CD1c-positive myeloid dendritic cell (primary cell): ENCODE data around the gene CCNB2.
A peak's percentile ranks its signal among the peaks of the same experiment; 100 is the strongest.
"Not testable (repeated sequence)": the region's sequence is repeated elsewhere in the genome, so short reads cannot be mapped to it uniquely, and the experiment has no call there.

Experiments used
- DNase-seq: peaks from one replicate; pipeline ENCODE4 v3.0.0-alpha.2; 2016; ENCODE audit errors: extremely low spot score

CCNB2 gene

DNA sequence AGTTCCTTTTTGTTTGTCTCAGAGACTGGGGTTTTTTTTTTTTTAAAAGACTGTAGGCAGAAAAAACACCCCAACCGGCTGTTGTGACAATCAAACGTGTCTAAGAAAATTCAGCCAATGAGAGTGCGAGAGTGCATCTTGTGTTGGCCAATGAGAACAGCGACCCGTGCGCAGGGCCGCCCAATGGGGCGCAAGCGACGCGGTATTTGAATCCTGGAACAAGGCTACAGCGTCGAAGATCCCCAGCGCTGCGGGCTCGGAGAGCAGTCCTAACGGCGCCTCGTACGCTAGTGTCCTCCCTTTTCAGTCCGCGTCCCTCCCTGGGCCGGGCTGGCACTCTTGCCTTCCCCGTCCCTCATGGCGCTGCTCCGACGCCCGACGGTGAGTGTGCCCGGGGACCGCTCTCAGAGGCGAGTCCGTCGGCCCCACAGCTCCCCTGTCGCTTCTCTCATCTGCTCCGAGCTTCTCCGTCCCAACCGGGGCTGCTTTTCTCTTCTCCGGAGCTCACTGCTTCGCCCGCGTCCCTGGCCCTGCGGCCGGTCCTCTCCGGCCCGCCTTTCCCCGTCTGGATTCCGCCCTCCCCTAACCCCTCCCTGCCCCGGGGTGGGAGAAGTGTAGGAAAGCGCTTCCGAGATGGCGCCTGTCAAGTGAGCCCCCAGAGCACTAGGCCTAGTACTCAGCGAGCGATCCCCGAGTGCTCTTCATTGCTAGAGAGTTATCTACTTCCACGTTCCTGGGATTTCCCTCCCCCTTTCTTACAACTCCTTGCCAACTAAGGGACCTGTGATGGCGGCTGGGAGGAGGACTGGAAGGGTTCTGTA lies at the start of gene CCNB2:
CCNB2 (plus strand) TSS at position 235 of the 821 bp plus-strand sequence; CDS start at position 358, 123 bp downstream.
- DNase-seq, result peak; percentile 98

DNA sequence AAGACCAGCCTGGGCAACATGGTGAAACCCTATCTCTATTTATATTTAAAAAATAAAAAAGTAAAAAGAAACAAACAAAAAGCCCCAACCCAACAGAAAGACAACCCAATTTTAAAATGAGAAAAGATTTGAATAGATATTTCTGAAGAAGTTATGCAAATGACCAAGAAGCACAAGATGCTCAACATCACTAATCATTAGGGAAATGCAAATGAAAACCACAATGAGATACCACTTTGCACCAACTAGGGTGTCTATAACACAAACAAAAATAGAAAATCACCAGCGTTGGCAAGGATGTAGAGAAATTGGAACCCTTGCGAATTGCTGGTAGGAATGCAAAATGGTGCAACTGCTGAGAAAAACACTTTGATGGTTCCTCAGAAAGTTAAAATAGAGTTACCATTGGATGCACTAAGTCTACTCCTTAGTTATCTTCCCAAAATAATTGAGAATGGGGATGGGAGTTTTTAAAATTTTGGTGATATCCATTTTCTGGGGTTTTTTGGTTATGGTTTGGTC lies 45.8 kb upstream of the CCNB2 start:
- DNase-seq, result no peak

DNA sequence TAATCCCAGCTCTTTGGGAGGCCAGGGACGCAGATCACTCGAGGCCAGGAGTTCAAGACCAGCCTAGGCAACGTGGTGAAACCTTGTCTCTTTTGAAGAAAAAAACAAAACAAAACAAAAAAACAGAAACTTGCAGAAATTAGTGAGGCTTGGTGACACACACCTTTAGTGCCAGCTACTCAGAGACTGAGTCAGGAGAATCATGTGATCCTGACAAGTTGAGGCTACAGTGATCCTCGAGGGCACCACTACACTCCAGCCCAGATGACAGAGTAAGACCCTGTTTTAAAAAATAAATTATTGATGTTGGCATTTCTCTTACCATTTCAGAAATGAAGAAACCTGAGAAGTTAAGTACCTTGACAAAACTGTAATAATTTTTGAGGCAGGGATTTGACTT lies 44.6 kb upstream of the CCNB2 start:
- no peak for DNase-seq

DNA sequence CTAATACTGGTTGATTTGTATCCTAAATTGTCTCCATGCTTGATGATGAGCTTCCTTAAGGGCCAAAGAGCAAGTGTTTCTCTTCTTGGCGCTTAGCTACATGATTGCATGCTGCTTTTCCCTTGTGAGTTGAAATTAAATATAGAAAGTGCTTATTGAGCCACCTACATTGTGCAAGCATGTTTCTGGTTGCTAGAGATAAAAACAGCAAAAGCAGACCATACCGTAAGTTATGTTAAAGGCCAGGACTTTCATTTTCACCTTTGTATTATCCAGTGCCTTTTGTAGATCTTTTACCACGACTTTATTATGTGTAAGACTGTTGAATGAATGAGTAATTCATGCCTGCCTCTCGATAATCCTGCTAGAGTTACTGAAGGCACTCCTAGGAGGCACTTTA lies 41.9 kb upstream of the CCNB2 start:
- DNase-seq, result no peak

DNA sequence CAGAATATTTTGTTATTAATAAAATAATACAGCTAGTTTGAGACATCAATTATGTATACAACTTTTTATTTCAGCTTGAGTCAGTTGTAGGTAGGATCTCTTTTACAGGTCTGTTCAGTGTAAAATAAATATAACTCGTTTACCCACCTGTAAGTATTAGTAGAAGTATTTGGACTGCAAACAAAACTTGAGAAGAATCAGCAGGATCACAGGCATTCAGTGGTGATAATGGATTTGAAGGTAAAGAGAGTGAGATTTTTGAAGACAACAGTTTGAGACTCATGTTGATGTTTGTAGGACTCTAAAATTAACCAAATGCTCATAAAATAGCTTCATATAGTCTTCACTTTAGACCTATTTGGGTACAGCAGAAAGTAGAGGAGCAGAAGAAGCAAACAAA lies 35.5 kb upstream of the CCNB2 start:
- no peak for DNase-seq

DNA sequence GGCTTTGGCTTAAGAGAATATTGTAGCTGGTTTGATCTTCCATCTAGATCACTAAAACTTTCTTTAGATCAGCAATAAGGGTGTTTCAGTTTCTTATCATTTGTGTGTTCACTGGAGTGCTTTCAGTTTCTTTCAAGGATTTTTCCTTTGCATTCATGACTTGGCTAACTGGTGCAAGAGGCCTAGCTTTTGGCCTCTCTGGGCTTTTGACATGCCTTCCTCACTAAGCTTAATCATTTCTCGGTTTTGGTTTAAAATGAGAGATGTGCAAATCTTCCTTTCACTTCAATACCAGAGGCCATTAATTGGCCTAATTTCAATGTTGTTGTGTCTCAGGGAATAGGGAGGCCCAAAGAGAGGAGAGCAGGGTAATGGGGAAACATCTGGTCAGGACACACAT lies 30.3 kb upstream of the CCNB2 start:
- no peak for DNase-seq

DNA sequence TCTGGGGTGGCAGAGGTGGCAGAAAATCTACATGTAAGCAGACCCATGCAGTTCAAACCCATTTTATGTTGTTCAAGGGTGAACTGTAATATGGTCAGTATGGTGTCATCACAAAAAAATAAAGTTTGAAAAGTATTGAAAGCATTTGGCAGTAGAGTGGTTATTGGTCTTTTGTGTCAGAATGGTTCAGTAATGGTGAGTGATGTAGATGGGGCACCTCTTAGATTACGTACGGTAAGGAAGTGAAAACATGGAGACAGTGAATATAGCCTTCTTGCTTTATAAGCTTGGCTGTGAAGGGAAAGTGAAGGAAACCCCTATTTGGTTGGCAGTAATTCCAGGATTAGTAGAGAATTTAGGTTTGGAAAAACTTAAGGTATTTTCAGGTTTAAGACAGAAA lies 17.2 kb upstream of the CCNB2 start:
- DNase-seq, result no peak

DNA sequence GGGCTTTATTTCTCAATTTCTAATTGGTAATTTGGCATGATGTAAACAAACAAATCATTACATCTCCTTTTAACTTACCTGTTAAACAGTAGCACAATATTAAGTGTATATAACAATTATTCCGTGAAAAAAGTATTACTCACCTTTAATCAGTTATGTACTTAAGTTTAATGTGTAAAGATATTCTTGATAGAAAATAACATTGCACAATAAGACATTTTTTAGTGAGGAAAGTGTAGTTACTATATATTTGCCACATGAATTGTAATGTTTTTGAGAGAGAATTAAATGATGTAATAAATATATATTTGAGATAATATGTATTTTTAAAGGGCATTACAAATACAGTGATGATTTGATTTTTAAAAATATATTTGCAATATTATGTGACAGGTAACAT lies 10.9 kb upstream of the CCNB2 start:
- DNase-seq, result no peak

DNA sequence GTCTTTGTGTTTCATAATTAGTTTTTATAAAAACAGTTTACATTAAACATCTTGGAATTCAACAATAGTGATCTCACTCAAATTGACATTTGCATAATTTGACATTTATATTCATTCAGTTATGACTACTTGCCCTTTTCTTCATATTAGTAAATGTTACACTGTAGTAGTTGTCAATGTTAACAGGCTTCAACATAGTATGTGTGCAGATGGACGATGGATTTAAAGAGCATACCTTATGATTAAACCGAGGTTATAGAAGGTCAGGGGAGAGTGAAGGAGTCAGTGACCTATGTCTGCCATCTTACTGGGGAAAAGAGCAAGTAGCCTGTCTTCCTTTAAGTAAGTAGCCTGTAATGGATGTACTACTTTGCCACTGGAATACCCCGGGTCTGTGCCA lies 8.5 kb upstream of the CCNB2 start:
- no peak for DNase-seq

DNA sequence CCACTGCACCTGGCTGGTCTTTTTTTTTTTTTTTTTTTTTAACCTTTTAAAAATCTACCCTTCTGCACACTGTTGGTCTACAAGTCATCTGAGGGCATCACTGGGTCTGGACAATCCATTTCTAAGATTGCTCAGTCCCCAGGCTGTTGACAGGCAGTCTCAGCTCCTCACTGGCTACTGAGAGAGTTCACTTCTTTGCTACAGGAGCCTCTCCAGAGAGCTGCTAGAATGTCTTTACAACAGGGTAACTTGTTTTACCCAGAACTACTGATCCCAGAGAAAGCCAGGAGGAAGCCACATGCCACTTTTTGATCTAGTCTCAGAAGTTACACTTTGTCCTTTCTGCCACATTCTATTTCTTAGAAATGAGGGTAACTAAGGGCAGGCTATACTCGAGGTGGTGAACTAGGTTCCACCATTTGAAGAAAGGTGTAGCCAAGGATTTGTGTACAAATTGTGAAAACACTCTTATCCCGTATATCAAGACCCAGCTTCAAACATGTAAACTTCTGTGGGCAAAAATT lies 5.7 kb upstream of the CCNB2 start:
- DNase-seq, result no peak

DNA sequence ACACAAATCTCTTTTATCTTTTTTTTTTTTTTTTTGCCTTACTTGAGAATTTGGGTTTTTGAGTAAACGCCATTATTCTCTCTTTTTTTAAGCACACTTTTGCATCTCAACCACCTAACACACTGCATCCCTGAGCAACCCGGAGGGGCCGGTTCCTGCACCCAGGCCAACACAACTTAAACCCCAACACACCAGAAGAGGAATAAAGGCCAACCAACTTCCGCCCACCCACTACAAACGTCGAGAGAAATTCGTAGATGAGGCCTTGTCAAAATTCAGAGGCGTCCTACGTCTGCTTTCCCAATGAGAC lies 389 bp upstream of the CCNB2 start:
- no peak for DNase-seq

DNA sequence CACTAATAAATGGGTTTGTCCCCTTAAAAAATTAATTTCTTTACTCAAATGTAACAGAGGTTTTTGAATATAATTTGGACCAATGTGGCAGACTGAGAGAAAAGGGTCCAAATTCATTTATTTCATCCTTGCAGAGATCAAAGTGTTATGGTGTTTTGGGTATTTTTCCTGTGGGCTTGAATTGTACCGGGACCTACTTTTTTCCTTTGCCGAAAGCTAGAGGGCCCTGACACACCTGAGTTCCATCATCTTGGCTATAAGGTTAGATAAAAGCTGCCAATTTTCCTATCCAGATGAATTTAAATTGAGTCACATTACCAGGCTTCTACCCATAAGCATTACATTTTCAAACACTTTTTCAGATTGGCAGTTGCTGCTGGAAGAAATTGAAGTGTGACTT lies 908 bp downstream of the CCNB2 start:
- no peak for DNase-seq

DNA sequence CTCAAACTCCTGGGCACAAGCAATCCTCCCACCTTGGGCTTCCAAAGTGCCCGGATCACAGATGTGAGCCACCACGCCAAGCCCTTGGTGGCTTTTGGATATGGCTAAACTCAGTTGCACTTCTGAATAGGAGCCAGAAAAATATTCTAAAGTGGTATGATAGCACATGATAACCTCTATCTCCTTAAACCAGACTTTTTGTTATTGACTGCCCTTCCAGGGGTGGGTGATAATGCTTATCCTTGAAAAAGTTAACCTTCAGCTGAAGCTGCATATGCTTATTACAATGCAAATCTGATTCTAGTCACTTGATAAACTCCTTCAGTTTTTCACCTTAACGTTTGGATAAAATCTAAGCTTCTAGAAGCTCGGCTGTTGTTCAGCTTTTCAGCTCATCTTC lies 6.3 kb downstream of the CCNB2 start:
- DNase-seq, result no peak

DNA sequence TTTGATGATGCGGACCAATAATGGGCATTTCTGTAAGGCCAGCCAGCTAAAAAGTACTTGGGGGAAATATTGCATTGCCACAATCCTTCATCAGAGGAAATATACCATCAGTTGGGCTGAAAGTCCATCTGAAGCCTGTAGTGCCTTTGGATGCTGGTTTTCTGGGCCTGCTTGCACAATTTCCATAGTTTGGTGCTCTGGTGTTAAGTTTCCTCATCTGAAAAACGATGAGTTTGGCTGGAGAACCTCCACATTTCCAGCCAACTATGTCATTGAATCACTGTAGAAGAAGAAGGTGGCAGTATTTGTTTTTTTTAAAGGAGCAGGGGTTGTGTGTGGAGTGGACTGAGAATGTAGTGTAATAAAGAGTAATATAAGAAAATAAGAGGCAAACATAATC lies 10.1 kb downstream of the CCNB2 start:
- no peak for DNase-seq

DNA sequence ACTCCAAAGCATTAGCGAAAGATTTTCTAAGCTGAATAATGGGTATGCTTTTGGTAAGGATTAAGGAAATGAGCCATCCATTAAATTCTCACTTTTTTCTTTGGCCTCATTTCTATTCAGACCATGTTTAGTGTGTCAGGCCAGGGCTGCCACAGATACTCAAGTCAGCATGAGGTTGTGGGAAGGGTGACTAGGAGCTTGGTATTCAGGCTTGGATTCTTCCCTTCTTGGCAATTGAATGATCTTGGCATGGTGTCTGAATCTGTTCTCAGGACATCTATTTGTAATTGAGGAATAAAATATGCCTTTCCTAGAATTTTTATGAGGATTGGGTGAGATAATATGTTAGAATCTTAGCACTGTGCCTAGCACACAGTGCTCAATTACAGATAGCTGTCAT lies 11.2 kb downstream of the CCNB2 start:
- no peak for DNase-seq

DNA sequence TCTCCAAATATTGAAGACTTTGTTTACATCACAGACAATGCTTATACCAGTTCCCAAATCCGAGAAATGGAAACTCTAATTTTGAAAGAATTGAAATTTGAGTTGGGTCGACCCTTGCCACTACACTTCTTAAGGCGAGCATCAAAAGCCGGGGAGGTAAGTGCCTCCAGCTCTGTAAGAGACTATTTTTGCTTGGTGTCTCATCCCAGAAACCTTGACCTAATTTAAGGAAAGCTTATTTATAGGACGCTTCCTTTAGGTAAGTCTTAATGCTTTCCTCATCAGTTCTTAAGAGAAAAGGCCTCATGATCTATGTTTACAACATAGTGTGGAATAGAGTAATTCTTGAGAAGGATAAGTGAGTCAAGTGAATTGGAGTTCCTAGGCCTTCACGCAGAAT lies 11.8 kb downstream of the CCNB2 start:
- no peak for DNase-seq

DNA sequence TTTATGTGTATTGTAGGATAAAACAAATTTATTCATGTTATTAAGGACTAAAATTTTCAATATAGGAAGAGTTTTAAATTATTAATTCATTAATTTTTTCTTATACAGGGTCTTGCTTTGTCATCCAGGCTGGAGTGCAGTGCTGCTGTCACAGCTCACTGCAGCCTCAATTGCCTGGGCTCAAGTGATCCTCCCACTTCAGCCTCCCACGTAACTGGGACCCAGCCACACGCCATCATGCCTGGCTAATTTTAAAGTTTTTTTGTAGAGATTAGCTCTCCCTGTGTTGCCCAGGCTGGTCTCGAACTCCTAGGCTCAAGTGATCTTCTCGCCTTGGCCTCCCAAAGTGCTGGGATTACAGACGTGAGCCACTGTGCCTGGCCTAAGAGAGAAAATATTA lies 14.7 kb downstream of the CCNB2 start:
- no peak for DNase-seq

DNA sequence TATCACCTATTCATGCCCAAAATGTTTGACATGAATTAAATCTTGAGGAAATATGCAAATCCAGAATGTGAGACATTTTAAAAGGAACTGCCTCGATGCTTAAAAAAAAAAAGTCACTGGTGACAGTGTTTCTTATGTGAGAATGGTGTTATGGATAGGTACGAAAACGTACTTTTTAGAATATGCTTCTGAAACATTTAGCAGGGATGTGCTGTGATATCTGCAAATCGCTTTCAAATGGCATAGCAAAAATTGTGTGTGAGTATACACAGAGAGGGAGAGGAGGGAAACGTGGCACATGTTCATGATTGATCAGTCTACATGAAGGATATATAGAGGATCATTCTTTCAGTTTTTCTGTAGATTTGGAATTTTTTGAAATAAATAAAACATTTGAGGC lies 16.0 kb downstream of the CCNB2 start:
- DNase-seq, result no peak

DNA sequence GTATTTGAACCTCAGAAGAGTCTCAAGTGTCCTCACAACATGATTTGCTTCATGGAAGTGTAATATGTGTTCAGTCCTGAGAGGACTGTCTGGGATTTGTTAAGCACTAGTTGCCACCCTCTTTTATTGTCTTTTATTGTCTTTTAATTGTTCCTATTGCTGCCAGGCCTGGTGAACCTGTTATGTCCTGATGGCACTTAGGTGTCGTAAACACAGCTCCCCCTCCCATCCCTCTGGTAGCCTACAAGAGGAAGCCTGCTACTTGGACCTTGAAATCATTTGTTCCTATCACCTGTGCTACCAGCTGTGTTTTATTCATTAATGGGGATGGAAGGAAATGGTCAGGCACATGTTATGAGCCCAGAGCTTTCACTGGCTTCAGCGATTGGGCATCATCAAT lies 19.3 kb downstream of the CCNB2 start:
- DNase-seq, result no peak

DNA sequence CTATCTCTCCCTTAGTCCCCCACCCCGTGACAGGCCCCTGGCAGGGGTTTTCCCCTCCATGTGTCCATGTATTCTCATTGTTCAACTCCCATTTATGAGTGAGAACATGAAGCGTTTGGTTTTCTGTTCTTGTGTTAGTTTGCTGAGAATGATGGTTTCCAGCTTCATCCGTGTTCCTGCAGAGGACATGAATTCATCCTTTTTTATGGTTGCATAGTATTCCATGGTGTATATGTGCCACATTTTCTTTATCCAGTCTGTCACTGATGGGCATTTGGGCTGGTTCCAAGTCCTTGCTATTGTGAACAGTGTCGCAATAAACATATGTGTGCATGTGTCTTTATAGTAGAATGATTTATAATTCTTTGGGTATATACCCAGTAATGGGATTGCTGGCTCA lies 20.7 kb downstream of the CCNB2 start:
- DNase-seq, result not testable (repeated sequence)

DNA sequence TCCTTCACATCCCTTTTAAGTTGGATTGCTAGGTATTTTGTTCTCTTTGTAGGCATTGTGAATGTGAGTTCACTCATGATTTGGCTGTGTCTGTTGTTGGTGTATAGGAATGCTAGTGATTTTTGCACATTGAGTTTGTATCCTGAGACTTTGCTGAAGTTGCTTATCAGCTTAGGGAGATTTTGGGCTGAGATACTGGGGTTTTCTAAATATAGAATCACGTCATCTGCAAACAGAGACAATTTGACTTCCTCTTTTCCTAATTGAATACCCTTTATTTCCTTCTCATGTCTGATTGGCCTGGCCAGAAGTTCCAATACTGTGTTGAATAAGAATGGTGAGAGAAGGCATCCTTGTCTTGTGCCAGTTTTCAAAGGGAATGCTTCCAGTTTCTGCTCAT lies 22.3 kb downstream of the CCNB2 start:
- DNase-seq, result not testable (repeated sequence)

DNA sequence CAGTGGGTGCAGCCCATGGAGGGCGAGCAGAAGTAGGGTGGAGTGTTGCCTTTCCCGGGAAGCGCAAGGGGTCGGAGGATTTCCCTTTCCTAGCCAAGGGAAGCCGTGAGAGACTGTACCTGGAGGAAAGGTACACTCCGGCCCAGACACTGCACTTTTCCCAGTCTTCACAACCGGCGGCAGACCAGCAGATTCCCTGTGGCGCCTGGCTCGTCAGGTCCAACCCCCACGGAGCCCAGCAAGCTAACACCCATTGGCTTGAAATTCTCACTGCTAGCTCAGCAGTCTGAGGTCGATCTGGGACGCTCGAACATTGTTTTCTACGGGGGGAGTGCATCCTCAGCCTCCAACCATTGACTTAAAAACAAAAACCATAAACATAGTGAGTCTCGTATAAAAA lies 26.5 kb downstream of the CCNB2 start:
- no peak for DNase-seq

DNA sequence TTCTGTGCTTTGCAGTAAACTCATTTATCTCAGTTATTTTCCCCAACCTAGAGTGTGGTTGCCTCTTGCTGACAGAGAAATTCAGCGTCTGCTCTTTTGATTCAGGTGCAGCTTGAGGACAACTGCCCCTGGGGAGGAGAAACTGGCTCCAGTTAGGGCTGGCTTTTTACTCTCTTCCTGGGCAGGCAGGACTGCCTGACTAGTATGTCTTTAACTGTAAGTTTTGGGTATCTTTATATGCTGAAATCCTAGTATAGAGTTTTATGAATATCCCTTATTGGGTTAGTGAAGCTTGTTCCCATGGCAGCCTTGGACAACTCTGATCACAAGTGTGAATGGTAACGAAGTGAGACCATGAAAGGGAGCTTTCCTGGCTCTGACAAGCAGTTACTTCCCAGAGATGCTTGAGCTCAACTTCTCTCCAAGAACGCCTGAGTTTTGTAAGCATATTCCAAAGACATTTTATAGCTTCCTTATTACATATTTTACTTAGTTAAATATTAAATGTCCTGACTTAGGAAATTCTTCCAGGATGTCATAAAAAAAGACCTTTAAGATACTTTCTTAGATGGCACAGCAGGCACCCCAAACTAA lies 27.1 kb downstream of the CCNB2 start:
- no peak for DNase-seq
